ENCODE data around the gene SELENOP.

SELENOP gene

GRCh38 chr5:42808888-42809611, 2.6 kb downstream of the SELENOP start:
- H3K27ac Mint-ChIP-seq = no peak overlapping the region
- ATAC-seq = no peak
- no peaks in the 10 kb centered on the region for H3K36me3 Mint-ChIP-seq
- H3K4me1 Mint-ChIP-seq = no peaks in the 10 kb centered on the region
- no peaks in the 10 kb centered on the region for H3K9me3 Mint-ChIP-seq
- H3K4me3 Mint-ChIP-seq = no peak overlapping the region
- DNase-seq (ENCODE audit: low spot score in 2 of 2) = no peak

GRCh38 chr5:42807722-42808447, 3.8 kb downstream of the SELENOP start:
- no peaks in the 10 kb centered on the region for H3K4me1 Mint-ChIP-seq
- H3K27ac Mint-ChIP-seq = no peak overlapping the region
- H3K4me3 Mint-ChIP-seq = no peak overlapping the region
- DNase-seq (ENCODE audit: low spot score in 2 of 2) (no peak), ATAC-seq (no peak)
- no peaks in the 10 kb centered on the region for H3K36me3 Mint-ChIP-seq
- H3K9me3 Mint-ChIP-seq = no peaks in the 10 kb centered on the region

GRCh38 chr5:42806701-42807262, 4.9 kb downstream of the SELENOP start:
- H3K4me1 Mint-ChIP-seq = no peaks in the 10 kb centered on the region
- DNase-seq (ENCODE audit: low spot score in 2 of 2) (no peak), ATAC-seq (no peak)
- no peaks in the 10 kb centered on the region for H3K9me3 Mint-ChIP-seq
- H3K27ac Mint-ChIP-seq = no peak overlapping the region
- H3K4me3 Mint-ChIP-seq = no peak overlapping the region
- no peaks in the 10 kb centered on the region for H3K36me3 Mint-ChIP-seq

GRCh38 chr5:42806004-42806700, 5.5 kb downstream of the SELENOP start:
- Mint-ChIP-seq H3K9me3 (no peaks in the 10 kb centered on the region), H3K36me3 (no peaks in the 10 kb centered on the region), H3K27ac (no peak overlapping the region), H3K4me1 (no peaks in the 10 kb centered on the region), H3K4me3 (no peak overlapping the region)
- DNase-seq (ENCODE audit: low spot score in 2 of 2) = no peak
- no peak for ATAC-seq

- no peaks in the 10 kb centered on the region for H3K9me3 Mint-ChIP-seq
- no peak for ATAC-seq
- H3K4me1 Mint-ChIP-seq = no peaks in the 10 kb centered on the region
- no peaks in the 10 kb centered on the region for H3K36me3 Mint-ChIP-seq
- H3K4me3 Mint-ChIP-seq = no peak overlapping the region
- DNase-seq (ENCODE audit: low spot score in 2 of 2) = no peak
- H3K27ac Mint-ChIP-seq = no peak overlapping the region
Observed at GRCh38 chr5:42804717-42805339, 6.9 kb downstream of the SELENOP start.

- ATAC-seq (no peak), DNase-seq (ENCODE audit: low spot score in 2 of 2) (no peak)
- H3K27ac Mint-ChIP-seq = no peak overlapping the region
- H3K4me3 Mint-ChIP-seq = no peak overlapping the region
- H3K36me3 Mint-ChIP-seq = no peaks in the 10 kb centered on the region
- no peaks in the 10 kb centered on the region for H3K9me3 Mint-ChIP-seq
- no peaks in the 10 kb centered on the region for H3K4me1 Mint-ChIP-seq
Observed at GRCh38 chr5:42801516-42802166, 10.1 kb downstream of the SELENOP start.

- no peaks in the 10 kb centered on the region for H3K9me3 Mint-ChIP-seq
- no peaks in the 10 kb centered on the region for H3K36me3 Mint-ChIP-seq
- no peak overlapping the region for H3K27ac Mint-ChIP-seq
- no peak for DNase-seq (ENCODE audit: low spot score in 2 of 2)
- ATAC-seq = no peak
- H3K4me1 Mint-ChIP-seq = no peaks in the 10 kb centered on the region
- H3K4me3 Mint-ChIP-seq = no peak overlapping the region
Observed at GRCh38 chr5:42800748-42801330, 10.9 kb downstream of the SELENOP start.

GRCh38 chr5:42799668-42800114, 12.0 kb downstream of the SELENOP start:
- no peak overlapping the region for H3K27ac Mint-ChIP-seq
- no peaks in the 10 kb centered on the region for H3K4me1 Mint-ChIP-seq
- H3K4me3 Mint-ChIP-seq = no peak overlapping the region
- DNase-seq (ENCODE audit: low spot score in 2 of 2) = no peak
- H3K36me3 Mint-ChIP-seq = no peaks in the 10 kb centered on the region
- ATAC-seq = no peak
- H3K9me3 Mint-ChIP-seq = peaks cover 2% of the 10 kb centered on the region

- Mint-ChIP-seq H3K36me3 (no peaks in the 10 kb centered on the region), H3K27ac (no peak overlapping the region), H3K9me3 (peaks cover 3% of the 10 kb centered on the region), H3K4me1 (no peaks in the 10 kb centered on the region), H3K4me3 (no peak overlapping the region)
- no peak for DNase-seq (ENCODE audit: low spot score in 2 of 2)
- ATAC-seq = no peak
Observed at GRCh38 chr5:42799241-42799608, 12.5 kb downstream of the SELENOP start.

- no peak overlapping the region for H3K4me3 Mint-ChIP-seq
- H3K9me3 Mint-ChIP-seq = peaks cover 3% of the 10 kb centered on the region
- DNase-seq (ENCODE audit: low spot score in 2 of 2) = no peak
- H3K27ac Mint-ChIP-seq = no peak overlapping the region
- ATAC-seq = no peak
- H3K4me1 Mint-ChIP-seq = no peaks in the 10 kb centered on the region
- no peaks in the 10 kb centered on the region for H3K36me3 Mint-ChIP-seq
Observed at GRCh38 chr5:42798284-42799240, 13.1 kb downstream of the SELENOP start.

GRCh38 chr5:42791151-42791550, 20.5 kb downstream of the SELENOP start:
- no peak for DNase-seq (ENCODE audit: low spot score in 2 of 2)
- ATAC-seq = no peak
- no peaks in the 10 kb centered on the region for H3K4me1 Mint-ChIP-seq
- no peak overlapping the region for H3K27ac Mint-ChIP-seq
- H3K4me3 Mint-ChIP-seq = no peak overlapping the region
- H3K36me3 Mint-ChIP-seq = no peaks in the 10 kb centered on the region
- H3K9me3 Mint-ChIP-seq = peaks cover 15% of the 10 kb centered on the region

GRCh38 chr5:42787845-42788244, 23.8 kb downstream of the SELENOP start:
- Mint-ChIP-seq H3K27ac (no peak overlapping the region), H3K4me3 (no peak overlapping the region), H3K36me3 (no peaks in the 10 kb centered on the region), H3K9me3 (peaks cover 12% of the 10 kb centered on the region), H3K4me1 (no peaks in the 10 kb centered on the region)
- ATAC-seq (no peak), DNase-seq (ENCODE audit: low spot score in 2 of 2) (no peak)

- no peak overlapping the region for H3K4me3 Mint-ChIP-seq
- H3K36me3 Mint-ChIP-seq = no peaks in the 10 kb centered on the region
- DNase-seq (ENCODE audit: low spot score in 2 of 2) (no peak), ATAC-seq (no peak)
- no peaks in the 10 kb centered on the region for H3K4me1 Mint-ChIP-seq
- H3K9me3 Mint-ChIP-seq = peaks cover 12% of the 10 kb centered on the region
- no peak overlapping the region for H3K27ac Mint-ChIP-seq
Observed at GRCh38 chr5:42787073-42787472, 24.6 kb downstream of the SELENOP start.

GRCh38 chr5:42785756-42786155, 25.9 kb downstream of the SELENOP start:
- Mint-ChIP-seq H3K9me3 (peaks cover 12% of the 10 kb centered on the region), H3K4me3 (no peak overlapping the region), H3K27ac (no peak overlapping the region), H3K36me3 (no peaks in the 10 kb centered on the region), H3K4me1 (no peaks in the 10 kb centered on the region)
- ATAC-seq (no peak), DNase-seq (ENCODE audit: low spot score in 2 of 2) (no peak)

All from stimulated activated effector memory CD8-positive, alpha-beta T cell treated with anti-CD3 and anti-CD28 coated beads, Interleukin-12 subunit alpha, Interleukin-12 subunit beta, amount 100 ng/mL, for 72 hours (primary cell).